Activated CD4-positive, alpha-beta T cell treated with anti-CD3 and anti-CD28 coated beads, Interleukin-2, Interleukin-4, amounts not matched to agents 100 ng/mL and 50 ng/mL, durations not matched to agents 16 hours and 8 hours (primary cell): ENCODE data around the gene KCTD11.
"Not testable (repeated sequence)": the region's sequence is repeated elsewhere in the genome, so short reads cannot be mapped to it uniquely, and the experiment has no call there.

Source experiments
- DNase-seq: peaks from one replicate; pipeline ENCODE4 v3.0.0-alpha.2; 2020; ENCODE audit warnings: low spot score

KCTD11 gene

DNA sequence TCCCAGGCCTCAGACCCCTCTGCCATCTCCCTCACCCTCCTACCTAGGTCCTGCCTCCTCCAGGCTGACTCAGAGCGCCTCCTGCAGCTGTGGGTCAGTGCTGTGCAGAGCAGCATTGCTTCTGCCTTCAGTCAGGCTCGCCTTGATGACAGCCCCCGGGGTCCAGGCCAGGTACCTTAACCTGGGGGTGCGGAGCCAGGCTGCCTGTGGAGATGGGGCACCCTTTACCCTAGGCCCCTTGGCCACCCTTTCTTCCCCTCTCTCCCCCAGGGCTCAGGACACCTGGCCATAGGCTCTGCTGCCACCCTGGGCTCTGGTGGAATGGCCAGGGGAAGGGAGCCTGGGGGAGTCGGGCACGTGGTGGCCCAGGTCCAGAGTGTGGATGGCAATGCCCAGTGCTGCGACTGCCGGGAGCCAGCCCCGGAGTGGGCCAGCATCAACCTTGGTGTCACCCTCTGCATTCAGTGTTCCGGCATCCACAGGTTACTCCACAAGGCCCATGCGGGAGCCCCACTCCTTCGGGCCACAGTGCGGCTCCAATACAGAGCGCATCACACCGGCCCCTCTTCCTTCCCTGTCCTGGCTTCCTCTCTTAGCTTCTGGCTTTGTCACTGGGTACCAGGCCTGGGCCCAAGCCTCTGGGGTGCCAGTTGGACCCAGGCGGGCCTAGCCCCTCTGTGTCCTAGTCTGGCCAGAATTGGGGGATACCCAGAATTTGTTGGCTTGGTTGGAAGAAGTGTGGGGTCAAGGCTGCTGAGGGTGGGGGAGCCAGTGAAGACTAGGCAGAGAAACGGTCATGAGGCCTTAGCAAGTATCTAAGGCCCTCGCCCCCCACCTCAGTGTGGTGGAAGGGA, 5.0 kb upstream of the KCTD11 start:
- no peak for DNase-seq

DNA sequence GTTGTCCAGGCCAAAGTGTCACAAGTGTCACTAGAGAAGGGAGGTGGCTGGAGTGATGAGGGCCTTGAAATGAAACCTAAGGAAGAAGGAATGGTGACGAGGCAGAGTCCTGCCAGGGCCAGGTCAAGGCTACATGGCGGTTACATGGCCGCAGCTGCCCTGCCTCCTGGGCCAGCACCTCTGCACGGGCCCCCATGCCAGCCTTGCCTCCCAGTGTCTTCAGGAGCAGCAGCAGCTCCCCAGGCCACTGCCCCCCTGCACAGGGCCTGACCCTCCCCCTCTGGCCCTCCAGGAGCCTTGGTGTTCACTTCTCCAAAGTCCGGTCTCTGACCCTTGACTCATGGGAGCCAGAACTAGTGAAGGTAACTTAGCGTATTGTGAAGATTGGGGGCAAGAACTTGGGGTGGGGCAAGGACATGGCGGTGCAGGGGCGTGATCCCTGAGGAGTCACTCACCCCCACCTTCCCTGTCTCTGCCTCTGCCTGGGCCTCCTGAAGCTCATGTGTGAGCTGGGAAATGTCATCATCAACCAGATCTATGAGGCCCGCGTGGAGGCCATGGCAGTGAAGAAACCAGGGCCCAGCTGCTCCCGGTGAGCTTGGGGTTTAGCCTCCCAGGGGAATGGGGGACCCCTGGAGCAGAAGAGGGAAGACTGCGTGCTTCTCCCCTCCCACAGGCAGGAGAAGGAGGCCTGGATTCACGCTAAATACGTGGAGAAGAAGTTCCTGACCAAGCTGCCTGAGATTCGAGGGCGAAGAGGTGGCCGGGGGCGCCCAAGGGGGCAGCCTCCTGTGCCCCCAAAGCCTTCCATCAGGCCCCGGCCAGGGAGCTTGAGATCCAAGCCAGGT, 4.1 kb upstream of the KCTD11 start:
- no peak for DNase-seq

DNA sequence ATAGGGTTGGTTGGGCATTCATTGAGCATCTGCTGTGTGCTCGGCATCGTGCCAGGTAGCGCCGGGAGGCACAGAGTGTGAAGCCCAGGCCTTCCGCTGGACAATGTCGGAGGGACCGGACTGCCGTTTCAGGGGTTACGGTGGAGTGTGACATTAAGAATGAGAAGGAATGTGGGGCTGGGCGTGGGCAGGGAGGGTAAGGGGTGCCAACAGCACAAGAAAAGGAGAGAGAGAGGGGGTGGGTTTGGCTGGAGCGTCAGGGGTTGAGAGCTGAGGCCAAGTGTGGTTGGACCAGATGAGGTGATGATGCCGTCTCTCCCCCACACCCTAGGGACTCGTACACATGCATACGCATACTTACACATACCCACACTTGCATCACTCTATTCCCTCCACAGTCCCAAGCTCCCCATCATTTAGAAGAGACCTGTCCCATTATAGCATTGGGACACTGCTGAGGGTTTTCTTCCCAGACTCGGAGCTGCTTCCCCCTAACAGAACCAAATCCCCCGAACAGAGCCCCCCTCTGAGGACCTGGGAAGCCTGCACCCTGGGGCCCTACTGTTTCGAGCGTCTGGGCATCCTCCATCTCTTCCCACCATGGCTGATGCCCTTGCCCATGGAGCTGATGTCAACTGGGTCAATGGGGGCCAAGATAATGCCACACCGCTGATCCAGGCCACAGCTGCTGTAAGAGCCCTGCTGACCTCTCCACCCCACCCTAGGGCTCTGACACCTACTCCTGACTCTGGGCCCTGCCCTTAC, 3.3 kb upstream of the KCTD11 start:
- DNase-seq = no peak

DNA sequence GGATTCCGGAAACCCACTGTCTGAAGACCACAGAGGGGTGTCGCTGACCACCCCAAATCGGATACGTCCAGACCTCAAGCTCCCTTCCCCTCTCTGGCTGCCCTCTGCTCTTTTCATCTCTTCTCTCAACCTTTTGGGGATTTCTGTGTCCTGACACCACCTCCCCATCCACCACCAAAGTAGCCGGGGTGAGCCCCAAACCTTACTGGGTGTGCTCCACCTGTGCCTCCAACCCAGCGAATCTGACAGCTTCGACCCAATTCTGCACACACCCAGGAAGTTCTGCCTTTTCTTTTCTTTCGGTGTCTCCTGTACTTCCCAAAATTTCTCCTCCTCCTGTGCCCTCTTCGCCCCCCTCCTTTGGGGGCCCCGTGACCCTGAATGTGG, 534 bp downstream of the KCTD11 start:
- no peak for DNase-seq

DNA sequence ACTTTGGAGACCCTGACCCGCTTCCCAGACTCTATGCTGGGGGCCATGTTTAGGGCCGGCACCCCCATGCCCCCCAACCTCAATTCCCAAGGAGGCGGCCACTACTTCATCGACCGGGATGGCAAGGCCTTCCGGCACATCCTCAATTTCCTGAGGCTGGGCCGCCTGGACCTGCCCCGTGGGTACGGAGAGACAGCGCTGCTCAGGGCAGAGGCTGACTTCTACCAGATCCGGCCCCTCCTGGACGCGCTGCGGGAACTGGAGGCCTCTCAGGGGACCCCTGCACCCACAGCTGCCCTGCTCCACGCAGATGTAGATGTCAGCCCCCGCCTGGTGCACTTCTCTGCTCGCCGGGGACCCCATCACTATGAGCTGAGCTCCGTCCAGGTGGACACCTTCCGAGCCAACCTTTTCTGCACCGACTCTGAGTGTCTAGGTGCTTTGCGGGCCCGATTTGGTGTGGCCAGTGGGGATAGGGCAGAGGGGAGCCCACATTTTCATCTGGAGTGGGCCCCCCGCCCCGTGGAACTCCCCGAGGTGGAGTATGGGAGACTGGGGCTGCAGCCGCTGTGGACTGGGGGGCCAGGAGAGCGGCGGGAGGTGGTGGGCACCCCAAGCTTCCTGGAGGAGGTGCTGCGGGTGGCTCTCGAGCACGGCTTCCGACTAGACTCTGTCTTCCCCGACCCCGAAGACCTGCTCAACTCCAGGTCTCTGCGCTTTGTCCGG, 1.1 kb downstream of the KCTD11 start:
- no peak for DNase-seq

DNA sequence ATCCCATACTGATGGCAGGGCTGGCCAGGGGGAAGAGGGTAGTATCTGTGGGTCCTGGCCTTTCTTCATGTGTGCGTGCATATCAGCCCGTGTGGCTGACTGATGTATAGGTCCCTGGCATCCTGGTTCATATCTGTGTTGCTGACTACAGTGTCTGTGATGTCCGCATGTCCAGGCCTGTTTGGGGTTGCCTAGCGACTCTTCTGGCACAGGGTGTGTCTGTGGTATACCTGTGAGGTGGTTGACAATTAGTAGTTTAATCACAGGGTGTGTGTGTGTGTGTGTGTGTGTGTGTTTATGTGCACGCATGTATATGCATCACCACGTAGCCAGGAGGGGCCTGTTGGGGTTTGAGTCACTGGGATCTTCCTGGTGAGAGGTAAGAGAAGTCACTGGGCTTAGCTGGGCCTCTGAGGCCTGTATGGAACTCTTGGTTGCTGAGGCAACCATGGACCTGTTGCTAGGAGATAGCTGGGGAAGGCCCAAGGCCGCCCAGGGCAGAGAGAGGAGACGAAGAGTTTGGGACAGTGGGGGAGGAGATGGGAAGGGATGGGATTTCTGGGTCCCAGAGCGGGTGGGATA, 2.4 kb downstream of the KCTD11 start:
- DNase-seq = no peak

DNA sequence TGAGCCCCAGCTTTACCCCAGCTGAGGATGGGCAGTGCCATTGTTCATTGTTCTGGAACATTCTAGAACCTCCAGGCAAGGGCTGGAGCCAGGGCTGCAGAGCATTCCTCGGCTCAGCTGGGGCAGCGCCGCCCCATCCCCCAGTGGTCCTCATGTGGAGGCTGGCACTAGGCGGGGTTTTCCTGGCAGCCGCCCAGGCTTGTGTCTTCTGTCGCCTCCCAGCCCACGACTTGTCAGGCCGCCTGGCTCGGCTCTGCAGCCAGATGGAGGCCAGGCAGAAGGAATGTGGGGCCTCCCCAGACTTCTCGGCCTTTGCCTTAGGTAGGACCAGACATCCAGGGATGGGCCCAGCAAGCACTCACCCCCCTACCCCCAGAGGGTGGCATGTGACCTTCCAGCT, 3.1 kb downstream of the KCTD11 start, which contains the start of gene TMEM95:
TMEM95 (plus strand) TSS at position 104 of the 400 bp plus-strand sequence; CDS start at position 153, 49 bp downstream.
- no peak for DNase-seq

DNA sequence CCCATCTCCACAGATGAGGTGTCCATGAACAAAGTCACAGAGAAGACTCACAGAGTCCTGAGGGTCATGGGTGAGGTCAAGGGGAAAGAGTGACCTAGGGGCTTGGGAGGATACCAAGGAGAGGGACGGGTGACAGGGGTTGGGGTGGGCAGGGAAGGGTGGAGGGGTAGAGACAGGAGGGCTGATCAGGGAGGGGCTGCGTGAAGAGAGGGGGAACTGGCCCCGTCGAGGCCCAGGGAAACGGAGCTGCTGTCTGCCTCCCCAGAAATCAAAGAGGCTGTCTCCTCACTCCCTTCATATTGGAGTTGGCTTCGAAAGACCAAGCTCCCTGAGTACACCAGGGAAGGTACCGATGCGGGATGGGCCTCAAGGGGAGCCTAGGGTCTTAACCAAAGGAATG, 3.6 kb downstream of the KCTD11 start:
- DNase-seq = no peak

DNA sequence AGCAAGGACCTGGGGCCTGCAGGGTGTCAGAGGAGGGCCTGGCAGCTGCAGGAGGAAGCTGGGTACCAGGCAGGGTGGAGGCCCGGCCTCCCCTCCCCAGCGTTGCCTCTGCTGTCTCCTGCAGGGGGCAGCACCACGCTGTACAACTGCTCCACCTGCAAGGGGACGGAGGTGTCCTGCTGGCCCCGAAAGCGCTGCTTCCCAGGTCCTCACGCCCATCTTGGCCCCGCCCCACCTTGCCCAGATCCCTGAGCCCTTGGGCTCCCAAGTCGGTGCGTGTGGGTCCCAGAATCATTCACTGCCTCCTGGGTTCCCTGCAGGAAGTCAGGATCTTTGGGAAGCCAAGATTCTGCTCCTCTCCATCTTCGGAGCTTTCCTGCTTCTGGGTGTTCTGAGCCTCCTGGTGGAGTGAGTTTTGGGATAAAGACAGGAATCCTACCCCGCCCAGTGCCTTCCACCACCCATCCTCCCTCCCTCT, 4.1 kb downstream of the KCTD11 start:
- DNase-seq = peak; percentile 89

DNA sequence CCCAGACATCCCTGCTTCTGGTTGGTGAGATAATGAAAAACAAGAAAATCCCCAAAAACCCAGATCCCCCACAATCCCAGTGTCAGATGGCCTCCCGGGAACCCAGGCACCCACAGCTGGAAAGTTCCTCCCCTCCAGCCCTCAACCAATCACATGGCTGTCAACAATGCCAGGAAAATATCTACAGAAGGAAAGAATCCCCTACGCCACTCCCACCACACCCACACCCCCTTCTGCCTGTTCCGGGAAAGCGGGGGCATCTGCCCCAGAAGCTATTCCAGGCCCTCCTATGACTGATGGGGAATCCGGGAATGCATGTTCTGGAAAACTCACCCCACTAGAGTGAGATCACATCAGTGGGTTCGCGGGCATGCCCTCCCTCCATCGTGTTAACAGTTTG, 4.8 kb downstream of the KCTD11 start:
- DNase-seq = no peak

DNA sequence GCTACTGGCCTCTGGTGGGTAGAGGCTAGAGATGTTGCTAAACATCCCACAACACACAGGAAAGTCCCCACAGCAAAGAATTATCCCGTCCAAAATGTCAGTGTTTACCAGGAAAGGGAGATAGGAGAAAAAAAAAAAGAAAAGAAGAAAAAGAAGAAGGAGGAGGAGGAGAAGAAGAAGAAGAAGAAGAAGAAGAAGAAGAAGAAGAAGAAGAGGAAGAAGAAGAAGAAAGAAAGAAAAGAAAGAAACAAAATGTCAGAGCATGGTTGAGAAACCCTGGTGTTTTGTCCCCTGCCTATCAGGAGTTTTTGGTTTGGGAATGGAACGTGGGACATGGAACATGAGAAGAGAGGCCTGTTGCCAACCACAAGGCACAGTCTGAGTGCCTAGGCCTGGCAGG, 5.4 kb downstream of the KCTD11 start:
- no peak for DNase-seq

DNA sequence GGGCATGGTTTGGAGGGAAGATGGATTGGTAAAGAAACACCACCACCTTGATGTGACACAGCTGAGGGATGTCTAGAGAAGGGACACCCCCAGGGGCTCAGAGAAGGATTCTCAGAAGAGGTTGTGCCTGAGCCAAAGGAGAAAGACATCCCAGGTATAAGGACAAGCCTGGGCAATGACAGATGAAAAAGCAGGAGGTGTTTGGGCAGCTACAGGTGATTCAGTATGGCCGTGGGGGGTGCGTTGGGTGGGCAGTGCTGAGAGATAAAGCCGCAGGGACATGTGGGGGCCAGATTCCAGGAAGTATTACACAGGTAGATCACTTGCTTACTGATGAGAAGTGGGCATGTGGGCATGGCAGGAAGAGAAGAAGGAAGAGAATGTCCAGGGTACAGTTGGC, 9.9 kb downstream of the KCTD11 start:
- no peak for DNase-seq

DNA sequence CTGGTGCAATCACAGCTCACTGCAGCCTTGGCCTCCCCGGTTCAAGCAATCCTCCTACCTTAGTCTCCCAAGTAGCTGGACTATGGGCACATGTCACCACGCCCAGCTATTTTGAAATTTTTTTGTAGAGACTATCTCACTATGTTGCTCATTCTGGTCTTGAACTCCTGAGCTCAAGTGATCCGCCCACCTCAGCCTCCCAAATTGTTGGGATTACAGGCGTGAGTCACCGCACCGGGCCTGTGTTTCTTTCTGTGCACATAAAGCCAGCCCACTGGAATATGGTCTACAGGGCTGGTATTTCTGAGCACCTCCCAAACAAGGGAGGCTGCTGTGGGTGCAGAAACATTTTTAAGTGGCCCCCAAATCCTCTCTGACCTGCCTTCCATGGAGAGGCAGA, 11.3 kb downstream of the KCTD11 start:
- no peak for DNase-seq

DNA sequence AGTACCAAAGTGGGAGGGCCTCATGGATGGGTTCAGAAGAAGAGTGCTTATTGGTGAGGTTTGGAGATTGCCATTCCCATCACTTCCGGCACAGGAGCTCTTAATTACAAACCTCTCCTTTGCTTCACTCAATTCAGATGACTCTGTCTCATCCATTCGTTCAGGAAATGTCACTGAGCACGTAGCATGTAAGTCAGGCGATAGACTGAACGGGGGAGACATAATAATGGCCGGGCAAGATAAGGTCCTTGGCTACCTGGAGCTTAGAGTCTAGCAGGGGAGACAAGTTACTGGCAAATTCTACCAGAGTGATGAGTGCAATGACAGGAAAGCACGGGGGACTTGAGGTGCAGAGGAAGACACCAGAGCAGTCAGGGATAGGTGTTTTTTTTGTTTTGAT, 14.0 kb downstream of the KCTD11 start:
- DNase-seq = not testable (repeated sequence)

DNA sequence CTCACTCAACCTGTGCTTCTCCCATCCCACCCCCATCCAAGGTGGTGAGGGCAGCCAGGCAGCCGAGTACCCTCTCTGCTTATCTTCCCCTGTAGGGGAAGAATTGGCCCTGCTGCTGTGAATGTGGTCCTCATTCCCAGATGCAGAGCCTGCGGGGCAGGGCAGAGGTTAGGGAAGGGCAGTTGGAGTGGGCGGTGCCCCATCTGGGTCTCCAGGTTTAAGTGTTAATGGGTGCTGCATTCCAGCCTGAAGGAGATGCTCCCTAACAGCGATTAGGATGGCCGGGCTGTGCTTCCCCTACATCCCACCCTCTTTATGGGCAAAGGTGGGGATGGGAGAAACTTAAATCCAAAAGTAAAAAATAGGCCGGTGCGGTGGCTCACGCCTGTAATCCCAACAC, 15.1 kb downstream of the KCTD11 start:
- DNase-seq = no peak

DNA sequence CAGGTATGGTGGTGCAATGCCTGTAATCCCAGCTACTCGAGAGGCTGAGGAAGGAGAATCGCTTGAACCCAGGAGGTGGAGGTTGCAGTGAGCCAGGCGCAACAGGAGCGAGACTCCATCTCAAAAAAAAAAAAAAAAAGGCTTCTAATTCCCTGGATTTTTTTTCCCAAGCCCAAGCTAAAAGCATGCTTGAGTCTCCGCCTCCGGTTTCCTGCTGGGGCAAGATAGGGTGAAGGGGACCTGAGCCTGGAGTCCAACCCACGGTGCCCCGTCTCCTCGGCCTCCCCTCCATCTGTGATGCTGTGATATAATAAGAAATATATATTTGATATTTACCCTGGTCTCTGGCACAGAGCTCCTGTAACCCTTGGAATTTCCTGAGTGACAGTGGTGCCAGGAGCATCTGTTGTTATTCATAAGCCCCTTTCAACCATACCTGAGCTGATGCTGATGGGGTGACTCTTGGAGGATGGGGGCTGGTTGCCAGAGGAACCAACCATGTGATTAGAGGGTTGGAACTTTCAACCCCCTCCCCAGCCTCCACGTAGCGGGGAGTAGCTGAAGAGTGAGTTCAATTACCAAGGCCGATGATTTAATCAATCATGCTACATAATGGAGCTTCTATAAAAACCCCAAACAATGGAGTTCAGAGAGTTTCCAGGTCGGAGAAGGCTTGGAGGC, 16.1 kb downstream of the KCTD11 start:
- no peak for DNase-seq

DNA sequence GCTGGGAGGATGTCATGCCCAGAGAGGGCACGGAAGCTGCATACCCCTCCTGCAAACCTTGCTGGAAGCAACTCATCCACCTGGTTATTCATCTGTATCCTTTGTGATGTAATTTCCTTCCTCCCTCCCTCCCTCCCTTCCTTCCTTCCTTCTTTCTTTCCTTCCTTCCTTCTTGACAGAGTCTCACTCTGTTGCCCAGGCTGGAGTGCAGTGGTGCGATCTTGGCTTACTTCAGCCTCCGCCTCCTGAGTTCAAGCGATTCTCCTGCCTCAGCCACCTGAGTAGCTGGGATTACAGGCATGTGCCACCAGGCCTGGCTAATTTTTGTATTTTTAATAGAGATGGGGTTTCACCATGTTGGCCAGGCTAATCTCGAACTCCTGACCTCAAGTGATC, 16.6 kb downstream of the KCTD11 start:
- DNase-seq = not testable (repeated sequence)

DNA sequence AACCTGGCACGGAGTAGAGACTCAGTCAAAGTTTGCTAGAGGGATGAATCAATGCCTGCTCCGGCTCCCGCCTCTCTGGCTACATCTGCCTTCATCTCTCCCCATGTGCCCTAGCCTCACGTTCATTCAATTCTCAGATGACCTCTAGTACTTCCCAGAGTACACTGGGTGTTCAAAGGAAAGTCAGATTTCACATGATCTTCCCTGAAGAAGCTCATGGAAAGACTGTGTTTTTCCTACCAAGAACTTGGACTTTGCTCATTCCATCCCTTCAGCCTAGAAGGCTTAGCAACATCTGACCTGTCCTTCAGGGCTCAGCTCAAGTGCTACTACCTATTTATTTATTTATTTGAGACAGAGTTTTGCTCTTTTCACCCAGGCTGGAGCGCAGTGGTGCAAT, 17.9 kb downstream of the KCTD11 start:
- DNase-seq = no peak

DNA sequence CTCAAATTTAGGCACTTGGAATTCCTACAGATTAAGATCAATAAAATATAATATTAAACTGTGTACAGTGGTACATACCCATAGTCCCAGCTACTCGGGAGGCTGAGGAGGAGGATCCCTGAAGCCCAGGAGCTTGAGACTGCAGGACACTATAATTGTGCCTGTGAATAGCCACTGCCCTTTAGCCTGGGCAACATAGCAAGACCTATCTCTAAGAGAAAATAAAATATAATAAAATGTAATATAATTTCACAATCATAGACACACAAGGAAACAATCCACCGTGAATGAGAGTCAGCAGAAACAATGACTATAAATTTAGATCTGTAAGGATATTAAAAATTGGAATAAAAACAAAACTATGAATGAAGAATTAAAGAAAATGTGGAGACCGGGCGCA, 18.9 kb downstream of the KCTD11 start:
- DNase-seq = no peak

DNA sequence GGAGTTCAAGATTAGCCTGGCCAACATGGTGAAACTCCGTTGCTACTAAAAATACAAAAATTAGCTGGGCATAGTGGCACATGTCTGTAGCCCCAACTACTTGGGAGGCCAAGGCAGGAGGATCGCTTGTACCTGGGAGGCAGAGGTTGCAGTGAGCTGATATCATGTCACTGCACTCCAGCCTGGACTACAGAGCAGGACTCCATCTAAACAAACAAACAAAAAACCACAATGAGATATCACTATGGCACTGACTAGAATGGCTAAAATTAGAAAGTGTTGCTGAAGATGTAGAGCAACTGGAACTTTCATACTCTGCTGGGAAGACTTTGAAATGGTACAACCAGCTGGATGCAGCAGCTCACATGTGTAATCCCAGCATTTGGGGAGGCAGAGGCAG, 22.4 kb downstream of the KCTD11 start:
- no peak for DNase-seq

DNA sequence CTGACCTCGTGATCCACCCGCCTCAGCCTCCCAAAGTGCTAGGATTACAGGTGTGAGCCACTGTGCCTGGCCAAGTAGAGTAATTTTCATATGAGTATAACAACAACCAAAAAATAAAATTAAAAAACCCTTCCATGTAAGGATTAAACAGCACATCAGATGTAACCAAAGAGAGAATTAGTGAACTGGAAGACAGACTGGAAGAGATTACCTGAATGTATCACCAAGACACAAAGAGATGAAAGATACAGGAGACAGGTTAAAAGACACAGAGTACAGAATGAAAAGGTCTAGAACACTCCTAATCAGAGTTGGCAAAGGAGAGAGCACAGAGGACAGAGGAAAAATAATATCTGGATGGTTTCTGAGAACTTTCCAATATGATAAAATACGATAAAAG, 27.2 kb downstream of the KCTD11 start:
- DNase-seq = no peak
